OCI-LY1 (cell line): Measurements from ENCODE around the gene RBP5.

Experiments used
- CTCF ChIP-seq: fragments of 200-600 bp; sonication (generic), shearing (Covaris generic); IDR thresholded peaks from 2 replicates; pipeline ENCODE4 v1.5.1; 2017; ENCODE audit warnings: mild to moderate bottlenecking, antibody characterized with exemption, low read length, moderate library complexity, mixed read lengths
- EZH2 ChIP-seq: fragments of 200-600 bp; sonication (generic), shearing (Covaris generic); IDR thresholded peaks from 2 replicates; pipeline ENCODE4 v1.8.0; 2017; ENCODE audit warnings: borderline replicate concordance, mixed run types, mild to moderate bottlenecking, antibody characterized with exemption, low read length, moderate library complexity, mixed read lengths

- TF ChIP-seq CTCF (no peak), EZH2 (no peak)
Measured at GRCh38 chr12:7145671-7146070, 17.0 kb upstream of the RBP5 start.
